BLaER1 (cell line): Measurements from ENCODE around the gene DMBT1.

ENCODE experiments used
- H3K27ac ChIP-seq: shearing (Covaris generic); formaldehyde crosslinking; 2 replicates; pipeline ENCODE4 v1.8.1; 2022
- H3K27me3 ChIP-seq: shearing (Covaris generic); formaldehyde crosslinking; 2 replicates; pipeline ENCODE4 v1.8.1; 2022
- H3K36me3 ChIP-seq: shearing (Covaris generic); formaldehyde crosslinking; 2 replicates; pipeline ENCODE4 v1.8.1; 2022
- H3K4me1 ChIP-seq: shearing (Covaris generic); formaldehyde crosslinking; 2 replicates; pipeline ENCODE4 v1.8.1; 2022
- H3K4me2 ChIP-seq: shearing (Covaris generic); formaldehyde crosslinking; 2 replicates; pipeline ENCODE4 v1.8.1; 2022
- H3K4me3 ChIP-seq: shearing (Covaris generic); formaldehyde crosslinking; 2 replicates; pipeline ENCODE4 v1.8.1; 2022
- H3K9ac ChIP-seq: shearing (Covaris generic); formaldehyde crosslinking; 2 replicates; pipeline ENCODE4 v1.8.1; 2022
- H3K9me3 ChIP-seq: shearing (Covaris generic); formaldehyde crosslinking; 2 replicates; pipeline ENCODE4 v1.8.1; 2022
- H4K20me1 ChIP-seq: shearing (Covaris generic); formaldehyde crosslinking; 2 replicates; pipeline ENCODE4 v1.8.1; 2022
- Cebpa-rat ChIP-seq: shearing (Covaris generic); IDR thresholded peaks from 2 replicates; pipeline ENCODE4 v1.8.1; 2022

The DMBT1 gene

DNA sequence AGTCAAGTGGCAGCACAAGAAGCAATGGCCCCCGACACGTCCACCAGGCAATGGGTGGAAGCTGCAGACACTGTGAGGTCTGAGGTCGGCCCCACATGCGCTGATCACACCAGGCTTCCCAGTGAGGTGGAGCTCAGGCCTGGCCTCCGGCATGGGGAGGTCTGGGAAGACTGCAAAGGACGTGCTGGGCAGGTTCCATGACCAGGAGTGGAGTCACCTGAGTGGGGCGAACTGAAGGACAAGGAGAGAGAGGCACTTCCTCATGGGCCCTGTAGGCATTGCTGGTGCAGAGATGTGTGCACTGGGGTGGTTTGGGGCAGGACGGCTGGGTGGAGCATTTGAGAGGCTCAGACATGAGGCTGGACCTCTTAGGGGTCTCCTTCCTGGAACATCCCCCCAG lies 103.9 kb downstream of the DMBT1 start:
- H3K4me2 ChIP-seq: no peak overlapping the region

DNA sequence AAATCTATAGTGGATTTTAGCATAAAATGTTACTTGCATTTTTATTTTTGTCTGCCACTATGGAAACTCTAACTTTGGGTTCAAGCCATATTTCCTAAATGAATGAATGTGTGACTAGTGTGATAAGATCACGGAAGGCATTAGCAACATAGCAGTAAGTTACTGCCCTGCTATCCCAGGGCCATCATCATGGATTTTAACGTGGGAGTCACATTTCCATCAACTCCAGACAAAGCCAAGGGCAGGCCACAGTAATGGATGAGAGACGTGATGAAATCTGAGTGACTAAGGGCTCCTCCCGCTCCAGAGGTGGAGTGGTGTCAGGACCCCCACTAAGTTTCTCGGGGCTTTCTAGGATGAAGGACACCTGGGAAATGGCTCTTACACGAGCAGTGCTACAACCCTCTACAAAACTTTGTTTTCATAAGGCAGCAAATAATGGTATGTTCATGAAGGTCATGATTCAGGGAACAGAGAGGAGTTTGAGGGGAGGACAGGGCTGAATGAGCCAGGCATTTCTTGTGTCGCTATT lies 104.8 kb downstream of the DMBT1 start:
- Histone ChIP-seq H3K27me3 (no peaks in the 10 kb centered on the region), H3K9ac (no peak overlapping the region), H3K4me1 (no peaks in the 10 kb centered on the region), H3K36me3 (no peaks in the 10 kb centered on the region), H3K4me3 (no peak overlapping the region), H3K27ac (no peak overlapping the region), H3K9me3 (no peaks in the 10 kb centered on the region), H3K4me2 (no peak overlapping the region), H4K20me1 (no peaks in the 10 kb centered on the region)
- no peak for TF ChIP-seq Cebpa-rat

More for the DNA sequence above, 103.9 kb downstream of the DMBT1 start:
- no peaks in the 10 kb centered on the region for H3K9me3 ChIP-seq
- H3K4me1 ChIP-seq: no peaks in the 10 kb centered on the region
- H3K4me3 ChIP-seq: no peak overlapping the region
- H3K27me3 ChIP-seq: no peaks in the 10 kb centered on the region
- H4K20me1 ChIP-seq: no peaks in the 10 kb centered on the region
- TF ChIP-seq Cebpa-rat: no peak
- no peak overlapping the region for H3K27ac ChIP-seq
- H3K36me3 ChIP-seq: no peaks in the 10 kb centered on the region
- no peak overlapping the region for H3K9ac ChIP-seq

DNA sequence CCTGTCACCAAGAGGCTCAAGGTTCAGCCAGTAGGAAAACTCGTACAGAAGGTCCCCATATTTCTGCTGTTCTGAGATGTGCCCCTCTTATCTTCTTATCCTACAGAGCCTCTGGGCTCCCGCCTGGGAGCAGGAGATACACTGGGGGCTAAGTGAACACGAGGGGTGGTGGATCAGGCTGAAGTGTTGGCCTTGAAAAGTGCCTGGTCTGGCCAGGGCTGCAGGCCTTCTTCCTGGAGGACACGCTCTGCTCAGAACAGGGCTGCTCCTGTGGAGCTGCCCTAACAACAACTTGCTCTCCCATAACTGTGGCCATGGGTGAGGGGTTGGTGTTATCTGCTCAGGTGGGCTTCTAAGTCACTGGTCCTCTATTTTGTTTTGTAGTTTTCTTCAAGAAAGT lies 105.4 kb downstream of the DMBT1 start:
- no peak for TF ChIP-seq Cebpa-rat
- Histone ChIP-seq H3K9ac (no peak overlapping the region), H3K4me1 (no peaks in the 10 kb centered on the region), H3K4me3 (no peak overlapping the region), H3K9me3 (no peaks in the 10 kb centered on the region), H4K20me1 (no peaks in the 10 kb centered on the region), H3K27ac (no peak overlapping the region), H3K4me2 (no peak overlapping the region), H3K27me3 (no peaks in the 10 kb centered on the region), H3K36me3 (no peaks in the 10 kb centered on the region)

DNA sequence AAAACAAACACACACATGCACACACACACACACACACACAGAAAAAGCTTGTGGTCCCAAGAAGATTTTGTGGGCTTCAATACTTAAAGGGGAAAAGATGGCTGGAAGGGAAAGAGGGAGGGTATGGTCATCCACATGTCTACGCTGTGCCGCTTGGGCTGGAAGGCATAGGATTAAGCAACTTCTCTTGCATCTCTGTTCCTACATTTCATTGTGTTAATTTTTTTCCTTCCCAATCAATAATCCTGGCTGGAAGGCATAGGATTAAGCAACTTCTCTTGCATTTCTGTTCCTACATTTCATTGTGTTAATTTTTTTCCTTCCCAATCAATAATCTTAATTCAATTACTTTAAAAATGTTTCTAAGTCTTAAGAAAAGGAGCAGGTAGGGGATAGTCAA lies 108.5 kb downstream of the DMBT1 start:
- H3K9me3 ChIP-seq: no peaks in the 10 kb centered on the region
- no peak overlapping the region for H3K4me3 ChIP-seq
- no peak overlapping the region for H3K4me2 ChIP-seq
- H3K27ac ChIP-seq: no peak overlapping the region
- TF ChIP-seq Cebpa-rat: no peak
- H3K4me1 ChIP-seq: peaks cover 6% of the 10 kb centered on the region
- no peaks in the 10 kb centered on the region for H4K20me1 ChIP-seq
- no peaks in the 10 kb centered on the region for H3K36me3 ChIP-seq
- H3K9ac ChIP-seq: no peak overlapping the region
- no peaks in the 10 kb centered on the region for H3K27me3 ChIP-seq

DNA sequence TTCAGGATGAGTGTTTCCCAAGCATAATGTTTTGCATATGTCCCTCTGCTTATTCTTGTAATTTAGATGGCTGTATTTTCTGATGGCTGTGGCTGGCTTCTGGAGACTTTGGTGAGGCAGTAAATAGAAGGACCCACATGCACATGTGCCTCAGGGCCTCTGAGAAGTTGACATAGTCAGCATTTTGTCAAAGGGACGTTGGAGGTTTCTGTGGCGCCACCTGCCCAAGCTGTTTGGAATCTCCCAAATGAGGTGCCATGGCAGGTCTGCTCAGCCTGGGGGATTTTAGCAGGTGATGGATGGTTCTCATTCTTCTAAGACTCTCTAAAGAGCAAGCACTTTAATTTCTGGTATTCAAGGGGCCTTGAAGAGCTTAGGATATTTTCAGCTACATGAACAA lies 109.3 kb downstream of the DMBT1 start:
- H3K9ac ChIP-seq: no peak overlapping the region
- H3K4me1 ChIP-seq: peaks cover 6% of the 10 kb centered on the region
- no peak overlapping the region for H3K4me3 ChIP-seq
- H3K9me3 ChIP-seq: no peaks in the 10 kb centered on the region
- no peaks in the 10 kb centered on the region for H3K36me3 ChIP-seq
- H3K4me2 ChIP-seq: no peak overlapping the region
- H4K20me1 ChIP-seq: no peaks in the 10 kb centered on the region
- no peak for TF ChIP-seq Cebpa-rat
- H3K27ac ChIP-seq: no peak overlapping the region
- H3K27me3 ChIP-seq: no peaks in the 10 kb centered on the region

DNA sequence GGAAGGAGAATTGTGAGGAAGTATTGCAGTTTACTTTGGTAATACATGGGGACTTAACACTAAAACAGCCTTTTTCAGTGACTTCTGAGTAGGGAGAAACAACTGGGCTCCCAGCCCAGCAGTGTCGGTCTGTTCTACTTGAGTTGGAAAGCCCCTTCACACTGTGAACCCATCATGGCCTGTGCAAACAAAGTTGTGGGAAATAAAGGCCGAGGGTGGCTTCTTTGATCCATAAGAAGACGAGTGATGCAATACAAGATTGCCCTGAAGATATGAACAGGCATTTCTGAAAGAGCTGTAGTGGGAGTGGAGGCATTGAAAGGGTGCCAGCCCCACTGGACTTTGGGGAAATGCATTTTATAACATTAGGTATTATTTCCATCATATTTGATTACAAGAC lies 110.8 kb downstream of the DMBT1 start:
- Histone ChIP-seq H4K20me1 (no peaks in the 10 kb centered on the region), H3K4me2 (no peak overlapping the region), H3K36me3 (no peaks in the 10 kb centered on the region), H3K9ac (no peak overlapping the region), H3K27me3 (no peaks in the 10 kb centered on the region), H3K4me1 (peaks cover 6% of the 10 kb centered on the region), H3K9me3 (no peaks in the 10 kb centered on the region), H3K4me3 (no peak overlapping the region), H3K27ac (no peak overlapping the region)
- TF ChIP-seq Cebpa-rat: no peak

DNA sequence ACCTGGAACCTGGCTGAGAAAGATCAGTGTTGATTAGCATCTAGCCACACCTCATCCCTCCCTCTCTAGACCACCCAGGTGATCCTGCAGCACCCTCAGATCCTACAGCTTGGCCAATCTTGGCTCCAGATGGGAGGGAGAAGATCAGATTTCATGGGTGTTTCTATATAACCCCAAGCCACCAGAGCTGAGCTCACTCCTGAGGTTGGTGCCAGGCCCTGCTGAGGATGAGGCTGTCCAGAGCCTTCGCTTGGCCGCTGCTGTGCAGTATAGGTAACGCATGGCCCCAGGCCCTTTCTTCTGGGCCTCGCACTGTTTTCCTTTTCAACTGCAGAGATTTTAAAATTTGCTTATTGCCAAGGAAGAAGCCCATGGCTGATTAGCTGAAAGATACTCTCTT lies 112.1 kb downstream of the DMBT1 start:
- Histone ChIP-seq H3K27me3 (no peaks in the 10 kb centered on the region), H3K4me1 (peaks cover 6% of the 10 kb centered on the region), H3K4me2 (no peak overlapping the region), H3K4me3 (no peak overlapping the region), H3K27ac (no peak overlapping the region), H4K20me1 (no peaks in the 10 kb centered on the region), H3K9ac (no peak overlapping the region), H3K36me3 (no peaks in the 10 kb centered on the region), H3K9me3 (no peaks in the 10 kb centered on the region)
- TF ChIP-seq Cebpa-rat: no peak

DNA sequence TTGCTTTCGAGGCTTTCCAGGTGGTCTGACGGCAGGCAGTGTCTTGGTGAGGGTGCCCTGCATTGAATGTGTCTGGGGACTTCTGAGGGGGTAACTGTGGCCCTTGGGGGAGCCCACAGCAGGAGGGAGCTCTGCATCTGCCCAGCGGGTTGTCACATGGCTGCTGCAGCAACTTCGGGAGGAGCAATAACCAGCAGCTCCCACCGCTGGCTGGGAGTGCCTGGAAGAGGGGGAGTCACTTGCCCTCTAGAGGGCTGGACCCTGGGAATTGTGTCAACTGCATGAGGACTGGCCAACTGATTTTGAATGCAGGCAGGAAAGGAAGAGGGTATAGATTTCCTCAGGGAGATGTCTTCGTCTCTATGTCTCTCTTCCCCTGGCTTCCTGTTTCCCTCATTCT lies 112.7 kb downstream of the DMBT1 start:
- no peaks in the 10 kb centered on the region for H3K27me3 ChIP-seq
- H4K20me1 ChIP-seq: no peaks in the 10 kb centered on the region
- H3K27ac ChIP-seq: no peak overlapping the region
- H3K4me2 ChIP-seq: peak overlapping the region; percentile 14; the same call in 1 of the 2 replicates
- H3K9ac ChIP-seq: no peak overlapping the region
- H3K9me3 ChIP-seq: no peaks in the 10 kb centered on the region
- no peak for TF ChIP-seq Cebpa-rat
- no peaks in the 10 kb centered on the region for H3K36me3 ChIP-seq
- peaks cover 6% of the 10 kb centered on the region for H3K4me1 ChIP-seq
- H3K4me3 ChIP-seq: no peak overlapping the region

DNA sequence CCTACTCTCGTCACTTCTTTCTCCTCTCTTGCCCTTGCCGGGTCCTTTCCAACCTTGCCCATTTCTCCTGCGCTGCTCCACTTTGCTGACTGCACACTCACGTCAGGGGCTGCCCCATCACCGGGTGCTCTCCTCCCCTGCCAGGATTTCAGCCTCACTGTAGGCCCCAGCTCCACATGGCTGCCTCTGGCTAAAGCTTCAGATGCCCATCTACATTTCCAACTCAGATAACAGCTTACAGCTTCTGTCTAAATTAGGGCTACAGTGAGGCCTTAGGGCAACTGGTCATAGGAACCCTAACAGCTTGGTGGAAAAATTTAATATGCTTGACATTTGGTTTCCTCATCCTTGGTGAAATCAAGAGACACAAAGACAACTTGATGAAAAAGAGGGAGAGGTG lies 113.2 kb downstream of the DMBT1 start:
- Histone ChIP-seq H3K36me3 (no peaks in the 10 kb centered on the region), H3K27me3 (no peaks in the 10 kb centered on the region), H3K4me1 (peaks cover 6% of the 10 kb centered on the region), H3K9ac (no peak overlapping the region), H3K4me3 (no peak overlapping the region), H3K4me2 (peak overlapping the region; percentile 14; the same call in 1 of the 2 replicates), H4K20me1 (no peaks in the 10 kb centered on the region), H3K27ac (no peak overlapping the region), H3K9me3 (no peaks in the 10 kb centered on the region)
- TF ChIP-seq Cebpa-rat: no peak

DNA sequence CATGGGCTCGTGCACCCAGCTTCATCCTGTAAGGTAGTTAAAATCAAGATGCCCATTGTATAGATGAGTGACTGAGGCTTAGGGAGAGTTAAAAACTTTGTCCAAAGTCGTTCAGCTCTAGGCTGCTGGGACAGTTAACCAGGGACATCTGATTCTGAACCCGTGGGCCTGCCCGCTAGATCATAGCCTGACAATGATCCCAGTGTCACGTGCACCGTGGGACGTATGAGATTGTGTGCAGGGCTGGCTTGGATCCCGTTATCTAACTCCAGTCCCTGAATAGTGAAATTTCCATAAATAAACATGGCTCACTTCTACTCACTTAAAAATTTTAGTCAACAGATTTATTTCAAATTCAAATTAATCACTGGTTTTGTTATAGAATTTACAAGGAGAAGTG lies 114.2 kb downstream of the DMBT1 start:
- no peaks in the 10 kb centered on the region for H3K27me3 ChIP-seq
- H3K4me1 ChIP-seq: peaks cover 6% of the 10 kb centered on the region

DNA sequence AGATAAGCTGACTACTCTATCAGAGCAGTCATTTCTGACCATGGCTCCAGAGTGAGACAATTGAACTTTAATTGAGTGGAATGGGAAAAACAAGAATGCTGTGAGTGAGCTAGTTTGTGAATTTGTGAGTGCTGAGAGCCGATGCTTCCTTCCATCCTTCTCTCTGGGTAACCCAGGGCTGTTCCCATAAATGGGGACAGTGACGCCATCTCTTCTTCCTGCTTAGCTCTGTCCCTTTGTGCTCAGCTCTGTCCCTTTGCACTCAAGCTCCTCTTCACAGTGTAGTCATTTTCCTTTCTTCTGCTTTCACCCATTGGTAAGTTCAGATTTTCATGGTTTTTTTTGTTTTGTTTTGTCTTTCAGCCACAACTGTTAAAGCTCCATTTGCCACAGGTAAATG lies 114.7 kb downstream of the DMBT1 start:
- H3K4me3 ChIP-seq: no peak overlapping the region
- H3K9me3 ChIP-seq: no peaks in the 10 kb centered on the region
- H3K4me1 ChIP-seq: peaks cover 6% of the 10 kb centered on the region
- no peaks in the 10 kb centered on the region for H3K27me3 ChIP-seq
- H3K36me3 ChIP-seq: no peaks in the 10 kb centered on the region
- H4K20me1 ChIP-seq: no peaks in the 10 kb centered on the region
- TF ChIP-seq Cebpa-rat: no peak
- H3K9ac ChIP-seq: no peak overlapping the region
- H3K4me2 ChIP-seq: no peak overlapping the region
- H3K27ac ChIP-seq: no peak overlapping the region

More for the DNA sequence above, 114.2 kb downstream of the DMBT1 start:
- no peaks in the 10 kb centered on the region for H4K20me1 ChIP-seq
- TF ChIP-seq Cebpa-rat: no peak
- no peaks in the 10 kb centered on the region for H3K9me3 ChIP-seq
- H3K9ac ChIP-seq: no peak overlapping the region
- no peak overlapping the region for H3K4me3 ChIP-seq
- H3K4me2 ChIP-seq: no peak overlapping the region
- H3K36me3 ChIP-seq: no peaks in the 10 kb centered on the region
- H3K27ac ChIP-seq: no peak overlapping the region
